Superior temporal gyrus (tissue), 1 donor: ENCODE results near the gene EIF5A2.

Experiments
- DNase-seq: peaks from one replicate; pipeline ENCODE4 v3.0.0-alpha.2; 2016; ENCODE audit errors: extremely low spot score

The EIF5A2 gene

GRCh38 chr3:170852324-170852723, 56.1 kb downstream of the EIF5A2 start:
- no peak for DNase-seq

- peak; percentile 40 for DNase-seq
Measured at GRCh38 chr3:170848292-170848917, 60.0 kb downstream of the EIF5A2 start.

- DNase-seq = no peak
Measured at GRCh38 chr3:170844377-170844776, 64.1 kb downstream of the EIF5A2 start.

DNA sequence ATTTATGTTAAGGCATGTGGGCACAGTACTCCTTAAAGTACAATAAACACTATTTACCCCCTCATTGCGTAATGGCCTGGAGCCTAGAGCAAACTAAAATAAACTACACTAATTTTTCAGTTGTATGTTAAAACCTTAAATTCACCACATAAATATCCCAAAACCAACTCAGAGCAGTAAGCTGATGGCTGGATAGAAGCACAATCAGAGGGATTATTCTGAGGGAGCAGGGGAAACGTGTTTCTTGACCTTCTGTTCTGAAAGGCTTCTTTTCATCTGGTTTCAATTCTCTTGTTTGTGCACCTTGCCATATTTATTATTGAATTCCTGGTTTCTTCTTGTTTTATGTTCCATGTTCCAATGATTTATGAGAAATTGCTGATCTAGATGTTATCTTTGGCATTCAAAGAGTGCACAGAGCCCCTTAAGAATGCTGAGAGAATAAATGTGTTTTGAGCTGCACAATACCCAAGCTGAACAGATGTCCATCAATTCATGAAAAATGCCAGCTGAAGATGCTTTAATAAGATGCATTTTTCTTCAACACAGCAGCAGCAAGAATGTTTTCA, 68.1 kb downstream of the EIF5A2 start:
- DNase-seq = no peak

GRCh38 chr3:170839518-170840100, 68.8 kb downstream of the EIF5A2 start:
- DNase-seq = no peak
